ENCODE results near the gene NAAA. TPM values are rescaled to one million over a fixed set of nuclear protein-coding genes. Genes with fewer than 3 reads are reported as not detected.

The NAAA gene
- total RNA-seq, 1 experiment from 2014 or later, result 17.0 TPM

GRCh38 chr4:75869100-75869499, 71.7 kb downstream of the NAAA start:
- ChIA-PET CTCF (interaction anchor here (2.3 kb wide), 1 partner anchor 26 kb away, joined by 6 read pairs; no protein-coding TSS in a partner anchor), POLR2A (no interaction called here), RAD21 (ENCODE audit: low non-redundant PET in 1 of 2, low total read pairs in 2 of 2, uncharacterized antibody in 2 of 2, unreplicated experiment in 2 of 2) (no interaction called here)
- intact Hi-C loops (cut with micrococcal nuclease), result no loop called here
- Histone ChIP-seq H3K9me2 (ENCODE audit: insufficient read depth) (no peaks in the 10 kb centered on the region), H3K79me2 (ENCODE audit: insufficient read depth, low read length) (no peaks in the 10 kb centered on the region), H3K27ac (ENCODE audit: low read depth, low read length) (no peak overlapping the region), H3K27me3 (ENCODE audit: insufficient read depth, low read length) (no peaks in the 10 kb centered on the region), H4K20me1 (ENCODE audit: insufficient read depth) (no peaks in the 10 kb centered on the region), H3K4me1 (ENCODE audit: control insufficient read depth in 1 of 2, insufficient read depth in 2 of 2, low read length in 2 of 2) (no peaks in the 10 kb centered on the region), H3K4me2 (ENCODE audit: low read length) (no peak overlapping the region), H3K9me3 (ENCODE audit: control insufficient read depth in 1 of 2, insufficient read depth in 1 of 2, low read depth in 1 of 2, low read length in 2 of 2) (no peaks in the 10 kb centered on the region), H2AFZ (ENCODE audit: low read depth, low read length, poor library complexity, severe bottlenecking) (no peak overlapping the region), H3K4me3 (replicated peaks in 1 of 2; ENCODE audit: low read depth in 1 of 2, low read length in 2 of 2) (no peak overlapping the region), H3K36me3 (ENCODE audit: control insufficient read depth in 1 of 2, insufficient read depth in 2 of 2, low read length in 2 of 2) (no peaks in the 10 kb centered on the region), H3K9ac (ENCODE audit: low read length) (no peak overlapping the region)
- TF ChIP-seq SRF (IDR thresholded peaks at IDR 0.05; ENCODE audit: low read depth) (no peak), POLR2A (IDR thresholded peaks at IDR 0.05; ENCODE audit: borderline replicate concordance, extremely low read depth, insufficient read depth, insufficient read length) (no peak), ELF1 (IDR thresholded peaks at IDR 0.05; ENCODE audit: borderline replicate concordance, low read depth) (no peak), ZNF274 (IDR thresholded peaks at IDR 0.05; ENCODE audit: low read depth, low read length) (no peak), FOSL1 (IDR thresholded peaks at IDR 0.05; ENCODE audit: low read depth) (no peak), ZFX (IDR thresholded peaks at IDR 0.05) (no peak), YY1 (IDR thresholded peaks at IDR 0.05; ENCODE audit: extremely low read depth, insufficient replicate concordance, low read depth, low read length) (no peak), EZH2 (IDR thresholded peaks at IDR 0.05) (no peak), JUND (IDR thresholded peaks at IDR 0.05) (no peak), EGR1 (IDR thresholded peaks at IDR 0.05; ENCODE audit: low read depth) (no peak)
- TF ChIP-seq, protein P1, sequence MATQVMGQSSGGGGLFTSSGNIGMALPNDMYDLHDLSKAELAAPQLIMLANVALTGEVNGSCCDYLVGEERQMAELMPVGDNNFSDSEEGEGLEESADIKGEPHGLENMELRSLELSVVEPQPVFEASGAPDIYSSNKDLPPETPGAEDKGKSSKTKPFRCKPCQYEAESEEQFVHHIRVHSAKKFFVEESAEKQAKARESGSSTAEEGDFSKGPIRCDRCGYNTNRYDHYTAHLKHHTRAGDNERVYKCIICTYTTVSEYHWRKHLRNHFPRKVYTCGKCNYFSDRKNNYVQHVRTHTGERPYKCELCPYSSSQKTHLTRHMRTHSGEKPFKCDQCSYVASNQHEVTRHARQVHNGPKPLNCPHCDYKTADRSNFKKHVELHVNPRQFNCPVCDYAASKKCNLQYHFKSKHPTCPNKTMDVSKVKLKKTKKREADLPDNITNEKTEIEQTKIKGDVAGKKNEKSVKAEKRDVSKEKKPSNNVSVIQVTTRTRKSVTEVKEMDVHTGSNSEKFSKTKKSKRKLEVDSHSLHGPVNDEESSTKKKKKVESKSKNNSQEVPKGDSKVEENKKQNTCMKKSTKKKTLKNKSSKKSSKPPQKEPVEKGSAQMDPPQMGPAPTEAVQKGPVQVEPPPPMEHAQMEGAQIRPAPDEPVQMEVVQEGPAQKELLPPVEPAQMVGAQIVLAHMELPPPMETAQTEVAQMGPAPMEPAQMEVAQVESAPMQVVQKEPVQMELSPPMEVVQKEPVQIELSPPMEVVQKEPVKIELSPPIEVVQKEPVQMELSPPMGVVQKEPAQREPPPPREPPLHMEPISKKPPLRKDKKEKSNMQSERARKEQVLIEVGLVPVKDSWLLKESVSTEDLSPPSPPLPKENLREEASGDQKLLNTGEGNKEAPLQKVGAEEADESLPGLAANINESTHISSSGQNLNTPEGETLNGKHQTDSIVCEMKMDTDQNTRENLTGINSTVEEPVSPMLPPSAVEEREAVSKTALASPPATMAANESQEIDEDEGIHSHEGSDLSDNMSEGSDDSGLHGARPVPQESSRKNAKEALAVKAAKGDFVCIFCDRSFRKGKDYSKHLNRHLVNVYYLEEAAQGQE (IDR thresholded peaks at IDR 0.05; ENCODE audit: low read depth), result no peak
- ATAC-seq (no peak), DNase-seq (ENCODE audit: low read depth, low spot score) (no peak)
- no TSS peak for BruUV-seq (replicated peaks)

All from HCT116 (cell line).